ENCODE data around the gene ANKRD11.
"Not testable (repeated sequence)": the region's sequence is repeated elsewhere in the genome, so short reads cannot be mapped to it uniquely, and the experiment has no call there.

The ANKRD11 gene

GRCh38 chr16:89437991-89438390, 52.4 kb downstream of the ANKRD11 start:
- Mint-ChIP-seq H3K9me3 (no peaks in the 10 kb centered on the region), H3K4me1 (peaks cover 62% of the 10 kb centered on the region), H3K36me3 (peaks cover 10% of the 10 kb centered on the region), H3K27ac (peak overlapping the region; percentile 86), H3K27me3 (no peaks in the 10 kb centered on the region), H3K4me3 (peak overlapping the region; percentile 39)

- H3K4me3 Mint-ChIP-seq = peak overlapping the region; percentile 39
- peaks cover 57% of the 10 kb centered on the region for H3K4me1 Mint-ChIP-seq
- H3K27me3 Mint-ChIP-seq = no peaks in the 10 kb centered on the region
Observed at GRCh38 chr16:89437251-89437987, 52.9 kb downstream of the ANKRD11 start.

GRCh38 chr16:89436366-89436765, 54.0 kb downstream of the ANKRD11 start:
- peak overlapping the region; percentile 80 for H3K4me3 Mint-ChIP-seq
- H3K4me1 Mint-ChIP-seq = peaks cover 47% of the 10 kb centered on the region
- H3K27ac Mint-ChIP-seq = peak overlapping the region; percentile 33
- peaks cover 10% of the 10 kb centered on the region for H3K36me3 Mint-ChIP-seq
- no peaks in the 10 kb centered on the region for H3K27me3 Mint-ChIP-seq
- no peaks in the 10 kb centered on the region for H3K9me3 Mint-ChIP-seq

More at GRCh38 chr16:89437251-89437987, 52.9 kb downstream of the ANKRD11 start:
- Mint-ChIP-seq H3K9me3 (no peaks in the 10 kb centered on the region), H3K27ac (peak overlapping the region; percentile 86), H3K36me3 (peaks cover 10% of the 10 kb centered on the region)

- H3K4me1 Mint-ChIP-seq = peaks cover 34% of the 10 kb centered on the region
- peak overlapping the region; percentile 80 for H3K4me3 Mint-ChIP-seq
- H3K36me3 Mint-ChIP-seq, H3K27me3 Mint-ChIP-seq, H3K9me3 Mint-ChIP-seq: not testable (repeated sequence)
- H3K27ac Mint-ChIP-seq = peak overlapping the region; percentile 61
Observed at GRCh38 chr16:89435059-89435458, 55.3 kb downstream of the ANKRD11 start.

- H3K4me3 Mint-ChIP-seq = peak overlapping the region; percentile 53
- H3K4me1 Mint-ChIP-seq = peaks cover 28% of the 10 kb centered on the region
- H3K36me3 Mint-ChIP-seq = peaks cover 4% of the 10 kb centered on the region
- H3K9me3 Mint-ChIP-seq = no peaks in the 10 kb centered on the region
- H3K27me3 Mint-ChIP-seq = no peaks in the 10 kb centered on the region
- H3K27ac Mint-ChIP-seq = peak overlapping the region; percentile 43
Observed at GRCh38 chr16:89434490-89434889, 55.9 kb downstream of the ANKRD11 start.

GRCh38 chr16:89433363-89433984, 56.9 kb downstream of the ANKRD11 start:
- peaks cover 18% of the 10 kb centered on the region for H3K4me1 Mint-ChIP-seq
- H3K9me3 Mint-ChIP-seq, H3K4me3 Mint-ChIP-seq, H3K27me3 Mint-ChIP-seq, H3K36me3 Mint-ChIP-seq, H3K27ac Mint-ChIP-seq: not testable (repeated sequence)

- no peaks in the 10 kb centered on the region for H3K27me3 Mint-ChIP-seq
- peaks cover 4% of the 10 kb centered on the region for H3K36me3 Mint-ChIP-seq
- peaks cover 10% of the 10 kb centered on the region for H3K4me1 Mint-ChIP-seq
- no peak overlapping the region for H3K4me3 Mint-ChIP-seq
- H3K9me3 Mint-ChIP-seq = no peaks in the 10 kb centered on the region
- no peak overlapping the region for H3K27ac Mint-ChIP-seq
Observed at GRCh38 chr16:89431630-89432029, 58.7 kb downstream of the ANKRD11 start.

- no peak overlapping the region for H3K27ac Mint-ChIP-seq
- no peak overlapping the region for H3K4me3 Mint-ChIP-seq
- peaks cover 15% of the 10 kb centered on the region for H3K4me1 Mint-ChIP-seq
- peaks cover 6% of the 10 kb centered on the region for H3K36me3 Mint-ChIP-seq
- H3K27me3 Mint-ChIP-seq = no peaks in the 10 kb centered on the region
- no peaks in the 10 kb centered on the region for H3K9me3 Mint-ChIP-seq
Observed at GRCh38 chr16:89431158-89431584, 59.2 kb downstream of the ANKRD11 start.

GRCh38 chr16:89430436-89431157, 59.8 kb downstream of the ANKRD11 start:
- peaks cover 5% of the 10 kb centered on the region for H3K36me3 Mint-ChIP-seq
- H3K4me3 Mint-ChIP-seq = no peak overlapping the region
- H3K27me3 Mint-ChIP-seq = no peaks in the 10 kb centered on the region
- H3K4me1 Mint-ChIP-seq = peaks cover 21% of the 10 kb centered on the region
- H3K9me3 Mint-ChIP-seq = no peaks in the 10 kb centered on the region
- H3K27ac Mint-ChIP-seq = no peak overlapping the region

- H3K27ac Mint-ChIP-seq, H3K27me3 Mint-ChIP-seq, H3K9me3 Mint-ChIP-seq, H3K36me3 Mint-ChIP-seq, H3K4me3 Mint-ChIP-seq: not testable (repeated sequence)
- peaks cover 41% of the 10 kb centered on the region for H3K4me1 Mint-ChIP-seq
Observed at GRCh38 chr16:89428605-89429004, 61.8 kb downstream of the ANKRD11 start.

GRCh38 chr16:89426736-89427530, 63.4 kb downstream of the ANKRD11 start:
- no peaks in the 10 kb centered on the region for H3K9me3 Mint-ChIP-seq
- peaks cover 56% of the 10 kb centered on the region for H3K4me1 Mint-ChIP-seq
- H3K27me3 Mint-ChIP-seq = no peaks in the 10 kb centered on the region
- peak overlapping the region; percentile 19 for H3K27ac Mint-ChIP-seq
- no peak overlapping the region for H3K4me3 Mint-ChIP-seq
- peaks cover 6% of the 10 kb centered on the region for H3K36me3 Mint-ChIP-seq

GRCh38 chr16:89425523-89425922, 64.8 kb downstream of the ANKRD11 start:
- H3K4me1 Mint-ChIP-seq = peaks cover 64% of the 10 kb centered on the region
- H3K27me3 Mint-ChIP-seq = no peaks in the 10 kb centered on the region
- H3K36me3 Mint-ChIP-seq = peaks cover 6% of the 10 kb centered on the region
- no peaks in the 10 kb centered on the region for H3K9me3 Mint-ChIP-seq
- peak overlapping the region; percentile 62 for H3K4me3 Mint-ChIP-seq
- H3K27ac Mint-ChIP-seq = peak overlapping the region; percentile 46

- Mint-ChIP-seq H3K27ac (peak overlapping the region; percentile 73), H3K27me3 (no peaks in the 10 kb centered on the region), H3K4me3 (no peak overlapping the region), H3K36me3 (peaks cover 6% of the 10 kb centered on the region), H3K9me3 (no peaks in the 10 kb centered on the region), H3K4me1 (peaks cover 76% of the 10 kb centered on the region)
Observed at GRCh38 chr16:89423681-89424260, 66.6 kb downstream of the ANKRD11 start.

GRCh38 chr16:89422905-89423630, 67.3 kb downstream of the ANKRD11 start:
- Mint-ChIP-seq H3K9me3 (no peaks in the 10 kb centered on the region), H3K36me3 (peaks cover 8% of the 10 kb centered on the region), H3K4me3 (peak overlapping the region; percentile 69), H3K4me1 (peaks cover 82% of the 10 kb centered on the region), H3K27ac (peak overlapping the region; percentile 86), H3K27me3 (no peaks in the 10 kb centered on the region)
